IPS-18a (cell line): ENCODE data around the gene SAP30BP.

Experiments used
- H3K27ac ChIP-seq: one replicate; pipeline ENCODE4 v1.5.1; 2013; ENCODE audit warnings: low read length
- H3K27me3 ChIP-seq: one replicate; pipeline ENCODE4 v1.6.1; 2013; ENCODE audit warnings: mild to moderate bottlenecking, low read length; ENCODE audit not compliant: control insufficient read depth, insufficient read depth
- H3K36me3 ChIP-seq: one replicate; pipeline ENCODE4 v1.6.1; 2013; ENCODE audit warnings: low read depth, low read length; ENCODE audit not compliant: control insufficient read depth
- H3K4me1 ChIP-seq: one replicate; pipeline ENCODE4 v1.6.1; 2013; ENCODE audit warnings: low read depth, low read length; ENCODE audit not compliant: control insufficient read depth
- H3K4me3 ChIP-seq: one replicate; pipeline ENCODE4 v1.5.1; 2013; ENCODE audit warnings: low read length
- H3K9ac ChIP-seq: one replicate; pipeline ENCODE4 v1.6.1; 2013; ENCODE audit warnings: mild to moderate bottlenecking, low read length, moderate library complexity
- H3K9me3 ChIP-seq: one replicate; pipeline ENCODE4 v1.6.1; 2013; ENCODE audit warnings: low read depth, low read length; ENCODE audit not compliant: control insufficient read depth

SAP30BP gene

GRCh38 chr17:75724016-75725003 is 57.2 kb downstream of the SAP30BP start:
- Histone ChIP-seq H3K4me1 (no peaks in the 10 kb centered on the region), H3K4me3 (no peak overlapping the region), H3K27me3 (peaks cover 31% of the 10 kb centered on the region), H3K27ac (no peak overlapping the region), H3K9ac (no peak overlapping the region), H3K9me3 (no peaks in the 10 kb centered on the region), H3K36me3 (no peaks in the 10 kb centered on the region)

DNA sequence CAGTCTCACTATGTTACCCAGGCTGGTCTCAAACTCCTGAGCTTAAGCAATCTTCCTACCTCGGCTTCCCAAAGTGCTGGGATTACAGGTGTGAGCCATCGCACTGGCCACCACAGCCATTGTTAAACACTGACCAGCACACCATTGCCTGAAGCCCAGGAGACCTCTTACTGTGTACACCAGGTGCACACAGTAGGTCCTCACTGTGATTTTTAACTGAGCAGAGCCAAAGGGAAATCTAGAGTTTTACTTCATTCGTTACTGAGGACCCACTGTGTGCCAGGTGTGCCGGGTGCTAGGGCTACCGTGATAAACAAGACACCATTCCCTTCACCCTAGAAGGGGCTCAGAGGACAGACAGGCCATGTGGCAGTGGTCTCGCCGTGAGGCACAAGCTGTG is 58.4 kb downstream of the SAP30BP start:
- H3K4me1 ChIP-seq: no peaks in the 10 kb centered on the region
- H3K9me3 ChIP-seq: no peaks in the 10 kb centered on the region
- peaks cover 19% of the 10 kb centered on the region for H3K27me3 ChIP-seq
- H3K27ac ChIP-seq: no peak overlapping the region
- H3K4me3 ChIP-seq: no peak overlapping the region
- H3K9ac ChIP-seq: no peak overlapping the region
- no peaks in the 10 kb centered on the region for H3K36me3 ChIP-seq

- Histone ChIP-seq H3K4me3 (no peak overlapping the region), H3K9ac (no peak overlapping the region), H3K36me3 (no peaks in the 10 kb centered on the region), H3K27ac (no peak overlapping the region), H3K4me1 (no peaks in the 10 kb centered on the region), H3K27me3 (peaks cover 3% of the 10 kb centered on the region), H3K9me3 (no peaks in the 10 kb centered on the region)
Measured at GRCh38 chr17:75727391-75727790, 60.3 kb downstream of the SAP30BP start.

DNA sequence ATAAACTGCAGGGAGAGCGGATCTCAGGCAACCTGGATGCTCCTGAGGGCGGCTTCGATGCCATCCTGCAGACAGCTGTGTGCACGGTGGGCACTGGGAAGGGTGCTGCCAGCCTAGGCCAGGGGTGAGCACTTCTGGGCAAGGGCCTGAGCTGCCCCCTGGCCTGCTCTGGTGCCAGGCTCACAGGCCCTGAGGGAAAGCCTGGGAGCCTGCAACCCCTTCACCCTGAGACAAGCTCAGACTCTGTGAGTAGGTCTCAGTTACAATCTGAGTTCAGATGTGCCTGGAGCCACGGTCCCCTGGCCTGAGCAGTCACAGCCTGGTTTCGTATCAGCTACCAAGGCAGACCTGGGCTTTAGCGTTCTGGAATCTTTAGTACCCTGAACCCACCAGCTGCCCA is 62.2 kb downstream of the SAP30BP start:
- H3K9ac ChIP-seq: no peak overlapping the region
- no peaks in the 10 kb centered on the region for H3K4me1 ChIP-seq
- H3K27me3 ChIP-seq: no peaks in the 10 kb centered on the region
- no peak overlapping the region for H3K27ac ChIP-seq
- H3K9me3 ChIP-seq: no peaks in the 10 kb centered on the region
- no peaks in the 10 kb centered on the region for H3K36me3 ChIP-seq
- no peak overlapping the region for H3K4me3 ChIP-seq

DNA sequence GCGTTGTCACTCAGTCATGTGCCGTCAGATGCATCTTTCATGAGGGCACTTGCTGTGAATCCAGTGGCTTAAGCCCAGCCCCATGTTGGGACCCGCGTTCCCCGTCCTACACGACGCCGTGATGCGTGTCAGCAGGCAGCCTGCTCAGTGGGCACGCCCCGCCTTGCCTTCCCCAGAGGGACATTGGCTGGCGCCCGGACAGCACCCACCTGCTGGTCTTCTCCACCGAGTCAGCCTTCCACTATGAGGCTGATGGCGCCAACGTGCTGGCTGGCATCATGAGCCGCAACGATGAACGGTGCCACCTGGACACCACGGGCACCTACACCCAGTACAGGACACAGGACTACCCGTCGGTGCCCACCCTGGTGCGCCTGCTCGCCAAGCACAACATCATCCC is 62.9 kb downstream of the SAP30BP start:
- Histone ChIP-seq H3K9me3 (no peaks in the 10 kb centered on the region), H3K4me1 (no peaks in the 10 kb centered on the region), H3K36me3 (no peaks in the 10 kb centered on the region), H3K27me3 (no peaks in the 10 kb centered on the region), H3K27ac (no peak overlapping the region), H3K9ac (no peak overlapping the region), H3K4me3 (no peak overlapping the region)

DNA sequence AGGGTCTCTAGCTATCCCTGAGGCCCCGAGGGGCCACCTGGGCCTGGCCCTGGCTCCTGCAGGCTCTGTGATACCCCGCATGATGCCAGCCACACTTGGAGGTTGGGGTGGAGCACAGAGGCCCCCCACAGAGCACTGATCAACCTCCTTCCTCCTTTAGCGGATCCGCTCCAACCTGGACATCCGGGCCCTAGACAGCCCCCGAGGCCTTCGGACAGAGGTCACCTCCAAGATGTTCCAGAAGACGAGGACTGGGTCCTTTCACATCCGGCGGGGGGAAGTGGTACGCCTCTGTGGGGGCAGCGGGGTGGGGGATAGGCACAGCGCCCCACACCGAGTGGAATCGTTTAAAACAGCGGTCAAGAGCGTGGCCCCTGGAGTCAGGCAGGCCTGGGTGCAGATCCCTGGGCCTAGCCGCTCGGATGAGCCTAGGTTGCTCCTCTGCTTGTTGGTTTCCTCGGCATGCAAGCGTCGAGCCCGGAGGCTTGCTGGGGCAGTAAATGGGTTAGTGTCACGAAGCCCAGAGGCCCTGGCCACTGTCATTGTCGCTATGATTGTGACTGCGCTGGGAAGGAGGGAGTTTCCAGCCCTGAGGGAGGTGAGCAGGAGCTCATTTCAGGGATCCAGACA is 64.1 kb downstream of the SAP30BP start:
- H3K9ac ChIP-seq: no peak overlapping the region
- H3K4me1 ChIP-seq: no peaks in the 10 kb centered on the region
- H3K27me3 ChIP-seq: no peaks in the 10 kb centered on the region
- H3K27ac ChIP-seq: no peak overlapping the region
- H3K36me3 ChIP-seq: no peaks in the 10 kb centered on the region
- H3K9me3 ChIP-seq: no peaks in the 10 kb centered on the region
- no peak overlapping the region for H3K4me3 ChIP-seq

- Histone ChIP-seq H3K27me3 (no peaks in the 10 kb centered on the region), H3K9ac (no peak overlapping the region), H3K27ac (no peak overlapping the region), H3K4me1 (no peaks in the 10 kb centered on the region), H3K36me3 (no peaks in the 10 kb centered on the region), H3K4me3 (no peak overlapping the region), H3K9me3 (no peaks in the 10 kb centered on the region)
Measured at GRCh38 chr17:75731716-75732498, 64.8 kb downstream of the SAP30BP start.

DNA sequence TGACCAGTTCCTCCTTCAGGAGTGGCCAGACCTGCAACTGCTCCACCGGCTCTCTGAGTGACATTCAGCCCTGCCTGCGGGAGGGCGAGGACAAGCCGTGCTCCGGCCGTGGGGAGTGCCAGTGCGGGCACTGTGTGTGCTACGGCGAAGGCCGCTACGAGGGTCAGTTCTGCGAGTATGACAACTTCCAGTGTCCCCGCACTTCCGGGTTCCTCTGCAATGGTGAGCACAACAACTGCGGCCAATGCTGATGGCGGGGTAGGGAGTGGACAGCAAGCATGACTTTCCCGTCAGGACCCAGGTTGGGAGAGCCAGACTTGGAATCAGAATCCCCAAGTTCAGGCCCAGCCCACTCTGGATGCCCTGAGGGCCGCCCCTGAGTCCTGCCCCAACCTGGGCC is 66.3 kb downstream of the SAP30BP start:
- H3K4me1 ChIP-seq: no peaks in the 10 kb centered on the region
- no peaks in the 10 kb centered on the region for H3K36me3 ChIP-seq
- no peaks in the 10 kb centered on the region for H3K9me3 ChIP-seq
- H3K27ac ChIP-seq: no peak overlapping the region
- no peaks in the 10 kb centered on the region for H3K27me3 ChIP-seq
- no peak overlapping the region for H3K9ac ChIP-seq
- H3K4me3 ChIP-seq: no peak overlapping the region

DNA sequence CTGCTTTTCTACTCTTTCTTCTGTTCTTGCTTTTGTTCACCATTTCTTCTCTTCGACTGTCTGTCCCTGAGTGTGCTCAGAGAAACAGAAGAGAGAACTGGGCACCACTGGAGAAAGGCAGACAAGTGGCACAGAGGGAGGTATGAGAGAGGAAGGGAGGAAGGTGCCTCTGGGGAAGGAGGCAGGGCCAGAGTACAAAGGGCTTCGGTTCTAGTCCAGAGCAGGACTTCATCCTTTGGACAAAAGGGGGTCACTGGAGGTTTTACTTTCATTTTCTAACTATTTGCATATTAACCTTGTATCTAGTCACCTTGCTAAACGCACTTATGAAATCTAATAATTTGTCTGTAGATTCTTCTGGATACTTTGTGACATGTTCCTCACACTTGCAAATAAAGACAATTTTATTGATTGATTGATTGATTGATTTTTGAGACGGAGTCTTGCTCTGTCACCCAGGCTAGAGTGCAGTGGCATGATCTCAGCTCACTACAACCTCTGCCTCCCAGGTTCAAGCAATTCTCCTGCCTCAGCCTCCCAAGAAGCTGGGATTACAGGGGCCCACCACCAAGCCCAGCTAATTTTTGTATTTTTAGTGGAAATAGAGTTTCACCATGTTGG is 67.6 kb downstream of the SAP30BP start:
- H3K4me3 ChIP-seq: no peak overlapping the region
- H3K4me1 ChIP-seq: no peaks in the 10 kb centered on the region
- no peaks in the 10 kb centered on the region for H3K36me3 ChIP-seq
- H3K9me3 ChIP-seq: no peaks in the 10 kb centered on the region
- H3K9ac ChIP-seq: no peak overlapping the region
- no peak overlapping the region for H3K27ac ChIP-seq
- no peaks in the 10 kb centered on the region for H3K27me3 ChIP-seq

DNA sequence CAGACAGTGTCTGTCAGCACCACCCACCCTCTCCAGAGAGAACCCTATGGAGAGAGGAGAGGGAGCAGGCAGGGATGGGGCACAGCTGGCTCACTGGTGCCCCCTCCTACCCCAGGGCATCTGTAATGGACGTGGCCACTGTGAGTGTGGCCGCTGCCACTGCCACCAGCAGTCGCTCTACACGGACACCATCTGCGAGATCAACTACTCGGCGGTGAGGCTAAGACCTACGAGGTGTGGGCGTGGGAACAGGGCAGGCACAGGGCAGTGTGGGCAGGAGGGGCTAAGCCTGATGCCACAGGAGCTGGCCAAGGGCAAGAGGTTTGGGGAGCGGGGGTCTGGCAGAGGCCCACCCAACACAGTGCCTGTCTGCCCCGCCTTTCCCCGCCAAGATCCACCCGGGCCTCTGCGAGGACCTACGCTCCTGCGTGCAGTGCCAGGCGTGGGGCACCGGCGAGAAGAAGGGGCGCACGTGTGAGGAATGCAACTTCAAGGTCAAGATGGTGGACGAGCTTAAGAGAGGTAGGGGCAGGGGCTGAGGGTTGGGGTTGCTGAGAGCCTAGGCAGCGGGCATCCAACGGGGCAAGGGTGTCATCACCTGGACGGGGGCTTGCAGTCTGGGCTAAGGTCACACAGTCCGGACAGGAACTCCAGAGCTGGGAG is 69.2 kb downstream of the SAP30BP start:
- H3K4me1 ChIP-seq: no peaks in the 10 kb centered on the region
- H3K4me3 ChIP-seq: no peak overlapping the region
- no peaks in the 10 kb centered on the region for H3K27me3 ChIP-seq
- H3K9ac ChIP-seq: no peak overlapping the region
- no peak overlapping the region for H3K27ac ChIP-seq
- H3K36me3 ChIP-seq: no peaks in the 10 kb centered on the region
- H3K9me3 ChIP-seq: no peaks in the 10 kb centered on the region
